ENCODE data around the gene CTSS. TPM values are rescaled to one million over a fixed set of nuclear protein-coding genes. Genes with fewer than 3 reads are reported as not detected.

Gene CTSS
- total RNA-seq, 1 experiment from 2014 or later = not detected

DNA sequence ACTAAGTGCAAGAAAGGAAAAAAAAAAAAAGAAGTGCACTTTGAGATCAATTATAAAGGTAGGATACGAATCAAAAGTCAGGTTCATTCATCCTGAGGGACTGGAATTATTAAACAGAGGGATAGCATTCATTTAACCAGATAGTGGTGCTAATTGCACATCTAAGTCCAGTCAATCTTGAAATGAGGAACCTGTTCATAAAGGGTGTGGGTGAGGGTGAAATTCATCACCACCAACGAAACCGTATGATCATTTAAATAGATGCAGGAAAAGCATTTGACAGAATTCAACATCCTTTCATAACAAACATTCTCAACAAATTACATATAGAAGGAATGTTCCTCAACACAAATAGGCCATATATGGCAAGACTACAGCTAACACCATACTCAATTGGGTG is 5.6 kb downstream of the CTSS start:
- peaks cover 7% of the 10 kb centered on the region in 2 experiments for H3K9me3 Mint-ChIP-seq
- no peak overlapping the region for H3K4ac ChIP-seq (ENCODE audit: low read depth, low read length)
- no peak overlapping the region for H3K14ac ChIP-seq (ENCODE audit: insufficient read depth, low read length)
- no peak overlapping the region for H3K18ac ChIP-seq (ENCODE audit: insufficient read length, low read depth, low read length)
- H3K79me1 ChIP-seq (ENCODE audit: insufficient read depth, low read depth, low read length, poor library complexity, severe bottlenecking) = no peaks in the 10 kb centered on the region
- H2AFZ ChIP-seq (ENCODE audit: low read length) = no peak overlapping the region
- no peak overlapping the region for H4K5ac ChIP-seq (ENCODE audit: insufficient read length, low read depth, low read length)
- no peak overlapping the region for H4K8ac ChIP-seq (replicated peaks; ENCODE audit: insufficient read length, low read depth, low read length)
- no peak overlapping the region for H4K91ac ChIP-seq (ENCODE audit: insufficient read length, low read depth, low read length)
- no peak overlapping the region for H3T11ph ChIP-seq (ENCODE audit: low read length)
- no peaks in the 10 kb centered on the region for H3K27me3 ChIP-seq (ENCODE audit: insufficient read depth, low read length)
- H3K4me1 ChIP-seq (ENCODE audit: insufficient read depth, low read length) = no peaks in the 10 kb centered on the region
- H3K4me3 Mint-ChIP-seq = no peak overlapping the region
- peaks cover 3% of the 10 kb centered on the region; the same call in 1 of the 2 replicates for H3K27me3 Mint-ChIP-seq (ENCODE audit: low read depth)
- no peaks in the 10 kb centered on the region for H3K4me1 Mint-ChIP-seq
- no peak overlapping the region for H3K27ac ChIP-seq (ENCODE audit: insufficient read length, low read depth, low read length)
- H3K9me3 ChIP-seq (ENCODE audit: control insufficient read depth, low read depth, low read length) = no peaks in the 10 kb centered on the region
- H3K23me2 ChIP-seq (ENCODE audit: insufficient read length, low read depth, low read length, poor library complexity, severe bottlenecking) = no peaks in the 10 kb centered on the region
- H2BK5ac ChIP-seq (ENCODE audit: insufficient read length, low read length) = no peak overlapping the region
- peaks cover 0 to 7% (median 5%) of the 10 kb centered on the region in 3 experiments; a peak in 5 of 7 replicates for H3K36me3 Mint-ChIP-seq (ENCODE audit: insufficient read depth in 1 of 3, low read depth in 3 of 3)
- TF ChIP-seq, protein P1, sequence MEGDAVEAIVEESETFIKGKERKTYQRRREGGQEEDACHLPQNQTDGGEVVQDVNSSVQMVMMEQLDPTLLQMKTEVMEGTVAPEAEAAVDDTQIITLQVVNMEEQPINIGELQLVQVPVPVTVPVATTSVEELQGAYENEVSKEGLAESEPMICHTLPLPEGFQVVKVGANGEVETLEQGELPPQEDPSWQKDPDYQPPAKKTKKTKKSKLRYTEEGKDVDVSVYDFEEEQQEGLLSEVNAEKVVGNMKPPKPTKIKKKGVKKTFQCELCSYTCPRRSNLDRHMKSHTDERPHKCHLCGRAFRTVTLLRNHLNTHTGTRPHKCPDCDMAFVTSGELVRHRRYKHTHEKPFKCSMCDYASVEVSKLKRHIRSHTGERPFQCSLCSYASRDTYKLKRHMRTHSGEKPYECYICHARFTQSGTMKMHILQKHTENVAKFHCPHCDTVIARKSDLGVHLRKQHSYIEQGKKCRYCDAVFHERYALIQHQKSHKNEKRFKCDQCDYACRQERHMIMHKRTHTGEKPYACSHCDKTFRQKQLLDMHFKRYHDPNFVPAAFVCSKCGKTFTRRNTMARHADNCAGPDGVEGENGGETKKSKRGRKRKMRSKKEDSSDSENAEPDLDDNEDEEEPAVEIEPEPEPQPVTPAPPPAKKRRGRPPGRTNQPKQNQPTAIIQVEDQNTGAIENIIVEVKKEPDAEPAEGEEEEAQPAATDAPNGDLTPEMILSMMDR (conservative IDR thresholded peaks at IDR 0.05) = no peak
- no peak overlapping the region for H3K4me2 ChIP-seq (ENCODE audit: insufficient read depth, insufficient read length, low read length)
- H2BK120ac ChIP-seq (ENCODE audit: low read depth, low read length, poor library complexity, severe bottlenecking) = no peak overlapping the region
- no CpG with 5 or more reads among the region's 3 CpGs for WGBS (ENCODE audit: extremely low coverage, insufficient read length, low lambda C conversion rate)
- no peak for DNase-seq
- H3K23ac ChIP-seq (ENCODE audit: insufficient read length, low read depth, low read length) = no peak overlapping the region
- no peak overlapping the region for H3K56ac ChIP-seq (ENCODE audit: insufficient read length, low read depth, low read length)
- no peak overlapping the region for H3K27ac Mint-ChIP-seq
- no peak overlapping the region for H2BK12ac ChIP-seq (ENCODE audit: insufficient read length, low read depth, low read length)
- H4K20me1 ChIP-seq (ENCODE audit: control insufficient read depth, insufficient read depth, insufficient read length) = no peaks in the 10 kb centered on the region
- no peak overlapping the region for H2BK15ac ChIP-seq (ENCODE audit: low read depth, low read length)
- no peak overlapping the region for H2AK5ac ChIP-seq (ENCODE audit: insufficient read length, low read length)
- H2BK20ac ChIP-seq (ENCODE audit: low read depth, low read length, poor library complexity, severe bottlenecking) = no peak overlapping the region
- no peak overlapping the region for H3K9ac ChIP-seq (ENCODE audit: extremely low read depth, insufficient read length, low read length)
- no peaks in the 10 kb centered on the region for H3K79me2 ChIP-seq (ENCODE audit: insufficient read depth, low read length)
